Stomach (tissue), 9 donors: ENCODE results near the gene CPXM2. TPM values are rescaled to one million over a fixed set of nuclear protein-coding genes. Genes with fewer than 3 reads are reported as not detected.
"Not testable (repeated sequence)": the region's sequence is repeated elsewhere in the genome, so short reads cannot be mapped to it uniquely, and the experiment has no call there.

Experiments
- DNase-seq, 2 donors: peaks; one replicate each; pipeline versions ENCODE4 v3.0.0 to v3.0.0-alpha.2; 2013 to 2019
- H3K27ac ChIP-seq, 5 donors: fragments of 200-600 bp in 4 of 5; sonication (generic) in 4 of 5; one replicate each; pipeline ENCODE4 v1.5.1; 2013 to 2019; ENCODE audit warnings: mild to moderate bottlenecking in 1 of 5, moderate library complexity in 1 of 5
- H3K27me3 ChIP-seq, 3 donors: fragments of 200-600 bp; sonication (generic); one replicate each; pipeline ENCODE4 v1.5.1; 2017 to 2019; ENCODE audit warnings: mixed run types in 1 of 3
- H3K36me3 ChIP-seq, 4 donors: fragments of 200-600 bp; sonication (generic); 1 replicate in 3 of 4; 2 replicates in 1 of 4; pipeline ENCODE4 v1.5.1; 2016 to 2019
- H3K4me1 ChIP-seq, 4 donors: fragments of 200-600 bp; sonication (generic); one replicate each; pipeline ENCODE4 v1.5.1; 2016 to 2019
- H3K4me3 ChIP-seq, 4 donors: fragments of 200-600 bp; sonication (generic) in 3 of 4; one replicate each; pipeline ENCODE4 v1.5.1; 2016 to 2019; ENCODE audit warnings: mild to moderate bottlenecking in 1 of 4
- H3K9me3 ChIP-seq, 4 donors: fragments of 200-600 bp; sonication (generic); one replicate each; pipeline ENCODE4 v1.5.1; 2016 to 2019
- CTCF ChIP-seq, 7 experiments: fragments of 450-650 bp in 4 of 7; fragments of 200-600 bp in 3 of 7; sonication (generic) in 3 of 7; IDR thresholded peaks; one replicate each; pipeline ENCODE4 v1.5.1; 2016 to 2019; ENCODE audit warnings: antibody characterized with exemption in 7 of 7, control low read depth in 2 of 7, mild to moderate bottlenecking in 1 of 7
- EP300 ChIP-seq: sonication (generic); formaldehyde crosslinking; IDR thresholded peaks from one replicate; pipeline ENCODE4 v1.6.1; 2017; ENCODE audit warnings: antibody characterized with exemption
- POLR2A ChIP-seq, 4 donors: fragments of 450-650 bp; IDR thresholded peaks; one replicate each; pipeline ENCODE4 v1.6.1; 2016; ENCODE audit warnings: antibody characterized with exemption in 4 of 4, control low read depth in 2 of 4, mild to moderate bottlenecking in 1 of 4, moderate library complexity in 1 of 4
- POLR2AphosphoS5 ChIP-seq, 3 donors: sonication (generic); formaldehyde crosslinking; IDR thresholded peaks; one replicate each; pipeline ENCODE4 v1.6.1; 2016; ENCODE audit warnings: antibody characterized with exemption in 3 of 3
- WGBS, 5 donors: extraction: QIAGEN DNeasy Blood & Tissue Kit in 3 of 5; methylation state at CpG; one replicate each; pipeline versions ENCODE4 v1.1.5 to v1.1.7; 2013 to 2018; 5-methylcytosine and 5-hydroxymethylcytosine counted together
- intact Hi-C: fragments of 100-400 bp; cut with DNase I; formaldehyde crosslinking; loops from one replicate; pipeline ENCODE4 v1.15.1; 2023; ENCODE audit warnings: low total_unique reads
- polyA plus RNA-seq, 3 donors: library from polyadenylated mRNA; stranded (reverse); fragments of 200-250 nt; gene quantifications; one replicate each; pipeline ENCODE4 v1.2.3, GENCODE V29; 2013
- total RNA-seq, 5 donors: library from RNA; depleted of rRNA; stranded (reverse); fragments of >200 nt; gene quantifications; one replicate each; pipeline versions ENCODE4 v1.1.0 to v1.2.3, GENCODE V29; 2014 to 2016
- donor health status: healthy with polysubstance abuse.
- donor health status: Bipolar disorder and iron deficiency.
- donor health status: healthy.

The CPXM2 gene
- total and polyA plus RNA-seq, 8 donors = 0.46 to 33.5 (median 9.9) TPM

GRCh38 chr10:123741146-123741545 lies 150.5 kb downstream of the CPXM2 start:
- peaks cover 0 to 6% (median 4%) of the 10 kb centered on the region in 4 donors for H3K9me3 ChIP-seq
- 57 to 72% (median 62%) methylated on average over 7 of the region's 7 CpGs for WGBS, 5 donors
- intact Hi-C loops = no loop called here
- H3K36me3 ChIP-seq = no peaks in the 10 kb centered on the region
- peaks cover 0 to 25% (median 0%) of the 10 kb centered on the region in 4 donors for H3K4me1 ChIP-seq
- TF ChIP-seq CTCF (IDR thresholded peaks at IDR 0.05) (no peak), POLR2A (IDR thresholded peaks at IDR 0.05) (no peak), POLR2AphosphoS5 (IDR thresholded peaks at IDR 0.05) (no peak), EP300 (no peak)
- no peak overlapping the region for H3K4me3 ChIP-seq
- H3K27ac ChIP-seq = no peak overlapping the region
- DNase-seq = no peak
- no peaks in the 10 kb centered on the region for H3K27me3 ChIP-seq

- intact Hi-C loops, H3K27ac ChIP-seq, H3K4me3 ChIP-seq, H3K27me3 ChIP-seq, DNase-seq, H3K4me1 ChIP-seq, H3K36me3 ChIP-seq: not testable (repeated sequence)
- H3K9me3 ChIP-seq = peaks cover 0 to 17% (median 4%) of the 10 kb centered on the region in 4 donors
- 86 to 90% (median 89%) methylated on average over 4 of the region's 4 CpGs for WGBS, 5 donors
Observed at GRCh38 chr10:123736917-123737316, 154.7 kb downstream of the CPXM2 start.

GRCh38 chr10:123729523-123729922 lies 162.1 kb downstream of the CPXM2 start:
- intact Hi-C loops = no loop called here
- 67 to 72% (median 69%) methylated on average over 6 of the region's 6 CpGs for WGBS, 5 donors
- peaks cover 0 to 16% (median 7%) of the 10 kb centered on the region in 4 donors for H3K9me3 ChIP-seq

GRCh38 chr10:123726836-123727235 lies 164.8 kb downstream of the CPXM2 start:
- no peaks in the 10 kb centered on the region for H3K4me1 ChIP-seq
- H3K9me3 ChIP-seq = peaks cover 0 to 16% (median 6%) of the 10 kb centered on the region in 4 donors
- peaks cover 0 to 3% (median 0%) of the 10 kb centered on the region in 3 donors for H3K27me3 ChIP-seq
- TF ChIP-seq POLR2AphosphoS5 (IDR thresholded peaks at IDR 0.05) (no peak), EP300 (no peak), CTCF (IDR thresholded peaks at IDR 0.05) (no peak), POLR2A (IDR thresholded peaks at IDR 0.05) (no peak)
- no peaks in the 10 kb centered on the region for H3K36me3 ChIP-seq
- H3K4me3 ChIP-seq = no peak overlapping the region
- peak in 1 of 2 donors; percentile 51 for DNase-seq
- WGBS, 5 donors = 66 to 84% (median 72%) methylated on average over 2 of the region's 2 CpGs
- intact Hi-C loops = no loop called here
- no peak overlapping the region for H3K27ac ChIP-seq

More at GRCh38 chr10:123729523-123729922, 162.1 kb downstream of the CPXM2 start:
- DNase-seq = no peak
- H3K27ac ChIP-seq = no peak overlapping the region
- H3K4me3 ChIP-seq = no peak overlapping the region
- no peak for TF ChIP-seq POLR2A (IDR thresholded peaks at IDR 0.05)
- no peak for TF ChIP-seq CTCF (IDR thresholded peaks at IDR 0.05)
- no peak for TF ChIP-seq EP300
- no peak for TF ChIP-seq POLR2AphosphoS5 (IDR thresholded peaks at IDR 0.05)
- no peaks in the 10 kb centered on the region for H3K4me1 ChIP-seq
- H3K27me3 ChIP-seq = no peaks in the 10 kb centered on the region
- no peaks in the 10 kb centered on the region for H3K36me3 ChIP-seq

- intact Hi-C loops = no loop called here
- Histone ChIP-seq H3K4me3 (no peak overlapping the region), H3K27me3 (peaks cover 0 to 3% (median 0%) of the 10 kb centered on the region in 3 donors), H3K36me3 (no peaks in the 10 kb centered on the region), H3K4me1 (no peaks in the 10 kb centered on the region), H3K27ac (no peak overlapping the region), H3K9me3 (peaks cover 0 to 16% (median 6%) of the 10 kb centered on the region in 4 donors)
- TF ChIP-seq POLR2AphosphoS5 (IDR thresholded peaks at IDR 0.05) (no peak), POLR2A (IDR thresholded peaks at IDR 0.05) (no peak), EP300 (no peak), CTCF (IDR thresholded peaks at IDR 0.05) (no peak)
- DNase-seq = no peak
- 47 to 86% (median 55%) methylated on average over 3 of the region's 3 CpGs for WGBS, 5 donors
Observed at GRCh38 chr10:123726381-123726780, 165.2 kb downstream of the CPXM2 start.
